SU-DHL-6 (cell line): ENCODE measurements around the gene B3GALNT1.

Experiments
- H2AFZ ChIP-seq: fragments of 200-600 bp; sonication (generic); 2 replicates; pipeline ENCODE4 v1.6.1; 2014; ENCODE audit warnings: low read depth, mild to moderate bottlenecking, moderate library complexity, mixed read lengths, antibody characterized with exemption, low read length; ENCODE audit not compliant: severe bottlenecking
- H3F3A ChIP-seq: fragments of 200-600 bp; shearing (Covaris generic); 2 replicates; pipeline ENCODE4 v1.6.0; 2016; ENCODE audit warnings: antibody characterized with exemption, mild to moderate bottlenecking; ENCODE audit not compliant: insufficient read depth
- H3K27ac ChIP-seq: fragments of 200-600 bp; sonication (generic); 2 replicates; pipeline ENCODE4 v1.5.1; 2016; ENCODE audit warnings: low read depth, mild to moderate bottlenecking, low read length, moderate library complexity, mixed read lengths
- H3K27me3 ChIP-seq: fragments of 200-600 bp; sonication (generic), shearing (Covaris generic); 2 replicates; pipeline ENCODE4 v1.6.0; 2014; ENCODE audit warnings: mild to moderate bottlenecking, low read length
- H3K36me3 ChIP-seq: fragments of 200-600 bp; sonication (generic); 2 replicates; pipeline ENCODE4 v1.6.1; 2014; ENCODE audit warnings: mild to moderate bottlenecking, low read length, mixed read lengths
- H3K4me2 ChIP-seq: fragments of 300-600, 200-600 bp; shearing (Covaris generic), sonication (generic); 2 replicates; pipeline ENCODE4 v1.6.0; 2014; ENCODE audit warnings: low read length, low read depth, mild to moderate bottlenecking; ENCODE audit not compliant: poor library complexity, severe bottlenecking
- H3K4me3 ChIP-seq: fragments of 200-600 bp; sonication (generic); 2 replicates; pipeline ENCODE4 v1.5.1; 2014; ENCODE audit warnings: antibody characterized with exemption, low read length, mild to moderate bottlenecking, mixed read lengths; ENCODE audit not compliant: insufficient read depth, poor library complexity, severe bottlenecking
- H3K79me2 ChIP-seq: fragments of 200-600 bp; sonication (generic); 2 replicates; pipeline ENCODE4 v1.6.1; 2014; ENCODE audit warnings: mild to moderate bottlenecking, low read length, moderate library complexity; ENCODE audit not compliant: insufficient read depth
- H3K9ac ChIP-seq: fragments of 200-600 bp; sonication (generic); 2 replicates; pipeline ENCODE4 v1.7.0; 2014; ENCODE audit warnings: mild to moderate bottlenecking, low read length
- H3K9me2 ChIP-seq: fragments of 200-600 bp; sonication (generic); replicated peaks from 2 replicates; pipeline ENCODE4 v1.6.1; 2014; ENCODE audit warnings: low read length; ENCODE audit not compliant: insufficient read depth
- H3K9me3 ChIP-seq: fragments of 200-600 bp; sonication (generic); 2 replicates; pipeline ENCODE4 v1.6.1; 2014; ENCODE audit warnings: low read length, mixed read lengths; ENCODE audit not compliant: insufficient read depth
- H4K20me1 ChIP-seq: fragments of 200-600 bp; sonication (generic); 2 replicates; pipeline ENCODE4 v1.6.1; 2014; ENCODE audit warnings: low read depth, mild to moderate bottlenecking, antibody characterized with exemption, low read length, moderate library complexity, mixed read lengths
- EZH2phosphoT487 ChIP-seq: fragments of 200-600 bp; sonication (generic), shearing (Covaris generic); conservative IDR thresholded peaks from 2 replicates; pipeline ENCODE4 v1.6.1; 2018; ENCODE audit warnings: mild to moderate bottlenecking, antibody characterized with exemption, low read length, moderate library complexity, mixed read lengths
- TF ChIP-seq, protein P1 (sequence below): fragments of 200-600 bp; sonication (generic); IDR thresholded peaks from one replicate; pipeline ENCODE4 v1.5.1; 2017; ENCODE audit warnings: antibody characterized with exemption, mild to moderate bottlenecking, low read length, moderate library complexity; ENCODE audit not compliant: insufficient read depth, poor library complexity, severe bottlenecking

The B3GALNT1 gene

DNA sequence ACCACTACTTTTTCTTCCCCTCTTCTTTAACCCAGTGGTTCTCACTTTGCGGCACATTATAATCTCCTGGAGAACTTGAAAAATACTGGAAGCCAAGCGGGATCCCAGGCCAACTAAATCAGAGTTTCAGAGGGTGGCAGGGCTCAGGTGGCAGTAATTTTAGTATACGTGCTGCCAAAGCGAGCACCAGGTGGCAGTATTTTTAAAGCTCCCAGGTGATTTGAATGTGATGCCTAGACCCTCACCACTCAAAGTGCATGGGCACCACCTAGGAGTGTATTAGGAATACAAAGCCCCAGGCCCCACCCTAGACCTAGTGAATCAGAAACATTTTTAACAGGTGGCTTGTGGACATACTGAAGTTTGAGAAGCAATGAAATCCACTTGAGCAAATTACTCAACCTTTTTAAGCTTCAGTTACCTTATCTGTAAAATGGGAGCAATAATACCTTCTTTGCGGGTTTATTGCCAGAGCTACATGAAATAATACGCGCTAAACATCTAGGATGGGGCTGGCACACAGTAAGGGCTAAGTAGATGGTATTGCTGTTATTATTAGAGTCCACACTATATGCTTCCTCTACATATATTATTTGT lies 8.3 kb downstream of the B3GALNT1 start:
- Histone ChIP-seq H3K79me2 (no peaks in the 10 kb centered on the region), H3K27ac (no peak overlapping the region), H4K20me1 (no peaks in the 10 kb centered on the region), H2AFZ (no peak overlapping the region), H3K9me2 (no peaks in the 10 kb centered on the region), H3K9me3 (no peaks in the 10 kb centered on the region), H3K4me2 (no peak overlapping the region), H3F3A (no peaks in the 10 kb centered on the region), H3K36me3 (no peaks in the 10 kb centered on the region), H3K4me3 (no peak overlapping the region), H3K27me3 (no peaks in the 10 kb centered on the region), H3K9ac (no peak overlapping the region)
- TF ChIP-seq, protein P1, sequence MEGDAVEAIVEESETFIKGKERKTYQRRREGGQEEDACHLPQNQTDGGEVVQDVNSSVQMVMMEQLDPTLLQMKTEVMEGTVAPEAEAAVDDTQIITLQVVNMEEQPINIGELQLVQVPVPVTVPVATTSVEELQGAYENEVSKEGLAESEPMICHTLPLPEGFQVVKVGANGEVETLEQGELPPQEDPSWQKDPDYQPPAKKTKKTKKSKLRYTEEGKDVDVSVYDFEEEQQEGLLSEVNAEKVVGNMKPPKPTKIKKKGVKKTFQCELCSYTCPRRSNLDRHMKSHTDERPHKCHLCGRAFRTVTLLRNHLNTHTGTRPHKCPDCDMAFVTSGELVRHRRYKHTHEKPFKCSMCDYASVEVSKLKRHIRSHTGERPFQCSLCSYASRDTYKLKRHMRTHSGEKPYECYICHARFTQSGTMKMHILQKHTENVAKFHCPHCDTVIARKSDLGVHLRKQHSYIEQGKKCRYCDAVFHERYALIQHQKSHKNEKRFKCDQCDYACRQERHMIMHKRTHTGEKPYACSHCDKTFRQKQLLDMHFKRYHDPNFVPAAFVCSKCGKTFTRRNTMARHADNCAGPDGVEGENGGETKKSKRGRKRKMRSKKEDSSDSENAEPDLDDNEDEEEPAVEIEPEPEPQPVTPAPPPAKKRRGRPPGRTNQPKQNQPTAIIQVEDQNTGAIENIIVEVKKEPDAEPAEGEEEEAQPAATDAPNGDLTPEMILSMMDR = peak; percentile 40
- no peak for TF ChIP-seq EZH2phosphoT487

DNA sequence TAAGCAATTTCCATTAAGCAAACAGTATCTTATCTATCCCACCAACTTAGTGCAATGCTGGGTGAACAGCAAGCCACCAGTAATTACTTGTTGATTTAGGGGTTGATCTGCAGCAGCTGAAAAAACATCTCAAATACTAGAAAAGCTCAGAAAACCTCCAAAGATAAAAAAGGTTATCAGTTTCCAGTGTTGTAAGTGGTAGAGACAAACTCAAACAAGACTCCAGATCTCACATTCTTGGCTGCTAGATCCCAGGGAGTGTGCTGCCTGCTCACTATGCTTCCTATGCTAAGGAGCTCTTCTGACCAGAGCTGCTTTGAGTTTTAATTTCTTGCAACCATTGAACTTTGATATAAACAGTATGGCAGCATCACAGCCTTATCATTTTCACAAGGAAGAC lies 11.3 kb downstream of the B3GALNT1 start:
- no peaks in the 10 kb centered on the region for H3K9me3 ChIP-seq
- H3K4me3 ChIP-seq = no peak overlapping the region
- no peaks in the 10 kb centered on the region for H3K36me3 ChIP-seq
- no peak overlapping the region for H3K9ac ChIP-seq
- H3K79me2 ChIP-seq = no peaks in the 10 kb centered on the region
- H3K27me3 ChIP-seq = no peaks in the 10 kb centered on the region
- TF ChIP-seq EZH2phosphoT487 = no peak
- TF ChIP-seq, protein P1 = no peak
- H3K27ac ChIP-seq = no peak overlapping the region
- H2AFZ ChIP-seq = no peak overlapping the region
- no peaks in the 10 kb centered on the region for H3F3A ChIP-seq
- H3K9me2 ChIP-seq = no peaks in the 10 kb centered on the region
- H3K4me2 ChIP-seq = no peak overlapping the region
- H4K20me1 ChIP-seq = no peaks in the 10 kb centered on the region

DNA sequence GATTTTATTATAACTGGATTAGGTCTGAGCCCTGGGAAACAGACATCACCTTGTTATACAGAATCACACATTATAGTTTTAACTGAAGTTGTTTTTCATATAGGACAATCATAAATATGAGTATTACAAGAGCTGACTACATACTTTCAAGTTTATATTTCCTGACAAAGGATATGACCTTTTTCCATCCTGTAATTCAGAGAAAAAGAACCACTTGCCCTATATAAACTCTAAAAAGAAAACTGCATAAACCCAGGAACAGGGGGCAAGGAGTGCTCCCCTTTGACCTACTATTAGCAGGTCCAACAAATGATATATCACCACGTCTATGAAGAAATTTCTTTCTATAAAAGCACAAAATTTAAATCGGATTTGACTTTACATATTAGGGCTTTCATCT lies 20.9 kb downstream of the B3GALNT1 start:
- Histone ChIP-seq H3F3A (no peaks in the 10 kb centered on the region), H3K9ac (no peak overlapping the region), H3K27me3 (no peaks in the 10 kb centered on the region), H4K20me1 (no peaks in the 10 kb centered on the region), H3K79me2 (no peaks in the 10 kb centered on the region), H3K36me3 (no peaks in the 10 kb centered on the region), H2AFZ (no peak overlapping the region), H3K9me3 (no peaks in the 10 kb centered on the region), H3K4me2 (no peak overlapping the region), H3K27ac (no peak overlapping the region), H3K4me3 (no peak overlapping the region), H3K9me2 (no peaks in the 10 kb centered on the region)
- TF ChIP-seq EZH2phosphoT487 = no peak
- TF ChIP-seq, protein P1 = no peak
